Astrocyte (in vitro differentiated cells and primary cell): ENCODE results near the gene CNGB1. TPM values are rescaled to one million over a fixed set of nuclear protein-coding genes. Genes with fewer than 3 reads are reported as not detected.
A peak's percentile ranks its signal among the peaks of the same experiment; 100 is the strongest.

Source experiments
- DNase-seq: peaks from one replicate; pipeline ENCODE4 v3.0.0-alpha.2; 2010; ENCODE audit warnings: low read depth
- FAIRE-seq: peaks from 2 replicates; lab custom pipeline; 2011; peaks lifted over from hg19 to GRCh38; lab: Jason Lieb, UNC
- H2AFZ ChIP-seq: 2 replicates; pipeline ENCODE4 v1.6.0; 2012; ENCODE audit warnings: low read depth, low read length, inconsistent platforms
- H3K27ac ChIP-seq: 2 replicates; pipeline ENCODE4 v1.5.1; 2011; ENCODE audit warnings: low read depth, low read length, inconsistent platforms
- H3K27me3 ChIP-seq: 2 replicates; pipeline ENCODE4 v1.6.0; 2011; ENCODE audit warnings: low read length, inconsistent platforms; ENCODE audit not compliant: insufficient read depth
- H3K36me3 ChIP-seq: 2 replicates; pipeline ENCODE4 v1.5.1; 2011; ENCODE audit warnings: low read length, inconsistent platforms; ENCODE audit not compliant: insufficient read depth
- H3K4me1 ChIP-seq: 2 replicates; pipeline ENCODE4 v1.5.1; 2011; ENCODE audit warnings: low read length, inconsistent platforms; ENCODE audit not compliant: insufficient read depth
- H3K4me2 ChIP-seq: 2 replicates; pipeline ENCODE4 v1.6.0; 2012; ENCODE audit warnings: low read length, inconsistent platforms
- H3K4me3 ChIP-seq: 2 replicates; pipeline ENCODE4 v1.5.1; 2011; ENCODE audit warnings: low read depth, mild to moderate bottlenecking, low read length, inconsistent platforms; ENCODE audit not compliant: insufficient read depth
- H3K79me2 ChIP-seq: 2 replicates; pipeline ENCODE4 v1.6.0; 2012; ENCODE audit warnings: mild to moderate bottlenecking, low read length, inconsistent platforms; ENCODE audit not compliant: insufficient read depth
- H3K9ac ChIP-seq: 2 replicates; pipeline ENCODE4 v1.6.0; 2012; ENCODE audit warnings: mild to moderate bottlenecking, low read length, inconsistent platforms
- H3K9me3 ChIP-seq: 2 replicates; pipeline ENCODE4 v1.5.1; 2012; ENCODE audit warnings: low read depth, mild to moderate bottlenecking, low read length, inconsistent platforms; ENCODE audit not compliant: insufficient read depth
- H4K20me1 ChIP-seq: 2 replicates; pipeline ENCODE4 v1.6.0; 2012; ENCODE audit warnings: low read length, inconsistent platforms; ENCODE audit not compliant: insufficient read depth
- H3K27ac Mint-ChIP-seq: one replicate; pipeline ENCODE4 v1.8.0; 2021; ENCODE audit warnings: mild to moderate bottlenecking, mixed read lengths; ENCODE audit not compliant: unreplicated experiment
- H3K27me3 Mint-ChIP-seq: one replicate; pipeline ENCODE4 v1.8.0; 2021; ENCODE audit warnings: low read depth, mixed read lengths; ENCODE audit not compliant: unreplicated experiment
- H3K36me3 Mint-ChIP-seq: one replicate; pipeline ENCODE4 v1.8.0; 2021; ENCODE audit warnings: low read depth, mixed read lengths; ENCODE audit not compliant: unreplicated experiment
- H3K4me1 Mint-ChIP-seq: one replicate; pipeline ENCODE4 v1.8.0; 2021; ENCODE audit warnings: low read depth, mixed read lengths; ENCODE audit not compliant: unreplicated experiment
- H3K4me3 Mint-ChIP-seq: one replicate; pipeline ENCODE4 v1.8.0; 2021; ENCODE audit warnings: mild to moderate bottlenecking, moderate library complexity, mixed read lengths; ENCODE audit not compliant: unreplicated experiment
- H3K9me3 Mint-ChIP-seq: one replicate; pipeline ENCODE4 v1.8.0; 2021; ENCODE audit warnings: mild to moderate bottlenecking, mixed read lengths; ENCODE audit not compliant: unreplicated experiment
- CTCF ChIP-seq: IDR thresholded peaks from 2 replicates; pipeline ENCODE4 v1.5.1; 2011; ENCODE audit warnings: low read depth, mild to moderate bottlenecking, inconsistent platforms, low read length, moderate library complexity; ENCODE audit not compliant: insufficient read depth
- EZH2 ChIP-seq: IDR thresholded peaks from 2 replicates; pipeline ENCODE4 v1.6.1; 2012; ENCODE audit warnings: mild to moderate bottlenecking, low read length, inconsistent platforms; ENCODE audit not compliant: insufficient read depth
- total RNA-seq: library from RNA; stranded (reverse); gene quantifications from 2 replicates; pipeline ENCODE4 v1.2.1, GENCODE V29; 2021

CNGB1 gene
- total RNA-seq, 1 donor from 2014 or later: not detected

DNA sequence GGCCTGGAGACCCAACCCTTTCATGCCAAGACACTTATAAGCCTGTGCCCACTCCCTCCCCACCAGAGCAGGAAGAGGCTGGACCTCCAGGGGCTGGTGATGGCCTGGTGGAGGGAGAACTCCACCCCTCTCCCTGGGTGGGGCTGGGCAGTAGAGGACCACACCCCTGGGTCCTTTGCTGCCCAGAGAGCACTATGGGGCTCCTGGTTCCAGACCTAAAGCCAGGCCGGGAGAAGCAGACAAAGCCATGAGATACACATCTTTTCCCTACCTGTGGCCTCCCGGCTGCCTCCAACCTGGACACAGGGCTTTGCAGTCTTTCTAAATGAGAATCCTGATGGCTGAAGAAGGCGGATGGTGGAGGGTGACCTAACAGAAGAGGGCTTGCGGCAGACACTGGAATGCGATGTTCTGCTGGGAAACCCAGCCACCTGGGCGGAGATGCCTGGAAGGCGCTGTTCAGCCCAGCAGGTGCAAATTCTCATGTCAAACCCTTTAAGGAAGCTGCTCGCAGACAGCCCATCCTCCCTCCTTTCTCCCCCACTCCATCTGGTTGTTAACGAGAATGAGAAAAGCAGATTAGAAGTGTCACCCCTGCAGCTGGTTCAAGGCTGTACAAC is 124.7 kb downstream of the CNGB1 start:
- no peak for DNase-seq
- H3K36me3 ChIP-seq: no peaks in the 10 kb centered on the region
- peaks cover 9% of the 10 kb centered on the region for H3K4me1 ChIP-seq
- Mint-ChIP-seq H3K4me3 (no peak overlapping the region), H3K27me3 (no peaks in the 10 kb centered on the region), H3K9me3 (no peaks in the 10 kb centered on the region), H3K4me1 (peaks cover 29% of the 10 kb centered on the region), H3K36me3 (no peaks in the 10 kb centered on the region), H3K27ac (peak overlapping the region; percentile 3)
- H3K27me3 ChIP-seq: no peaks in the 10 kb centered on the region
- FAIRE-seq: no peak
- no peak overlapping the region for H3K4me3 ChIP-seq
- no peak overlapping the region for H3K4me2 ChIP-seq
- no peaks in the 10 kb centered on the region for H3K79me2 ChIP-seq
- no peak overlapping the region for H3K27ac ChIP-seq
- no peak overlapping the region for H2AFZ ChIP-seq
- no peak overlapping the region for H3K9ac ChIP-seq
- TF ChIP-seq EZH2 (no peak), CTCF (no peak)
- H3K9me3 ChIP-seq: no peaks in the 10 kb centered on the region
- H4K20me1 ChIP-seq: no peaks in the 10 kb centered on the region

GRCh38 chr16:57845115-57845514 is 125.8 kb downstream of the CNGB1 start:
- FAIRE-seq (no peak), DNase-seq (no peak)
- Mint-ChIP-seq H3K4me1 (peaks cover 29% of the 10 kb centered on the region), H3K36me3 (no peaks in the 10 kb centered on the region), H3K4me3 (no peak overlapping the region), H3K27me3 (no peaks in the 10 kb centered on the region), H3K27ac (peak overlapping the region; percentile 37), H3K9me3 (no peaks in the 10 kb centered on the region)
- Histone ChIP-seq H3K4me3 (no peak overlapping the region), H3K36me3 (no peaks in the 10 kb centered on the region), H3K4me1 (peaks cover 9% of the 10 kb centered on the region), H3K27ac (no peak overlapping the region), H2AFZ (no peak overlapping the region), H3K9ac (no peak overlapping the region), H3K27me3 (no peaks in the 10 kb centered on the region), H3K9me3 (no peaks in the 10 kb centered on the region), H3K79me2 (no peaks in the 10 kb centered on the region), H4K20me1 (no peaks in the 10 kb centered on the region), H3K4me2 (no peak overlapping the region)
- TF ChIP-seq EZH2: no peak
- no peak for TF ChIP-seq CTCF

DNA sequence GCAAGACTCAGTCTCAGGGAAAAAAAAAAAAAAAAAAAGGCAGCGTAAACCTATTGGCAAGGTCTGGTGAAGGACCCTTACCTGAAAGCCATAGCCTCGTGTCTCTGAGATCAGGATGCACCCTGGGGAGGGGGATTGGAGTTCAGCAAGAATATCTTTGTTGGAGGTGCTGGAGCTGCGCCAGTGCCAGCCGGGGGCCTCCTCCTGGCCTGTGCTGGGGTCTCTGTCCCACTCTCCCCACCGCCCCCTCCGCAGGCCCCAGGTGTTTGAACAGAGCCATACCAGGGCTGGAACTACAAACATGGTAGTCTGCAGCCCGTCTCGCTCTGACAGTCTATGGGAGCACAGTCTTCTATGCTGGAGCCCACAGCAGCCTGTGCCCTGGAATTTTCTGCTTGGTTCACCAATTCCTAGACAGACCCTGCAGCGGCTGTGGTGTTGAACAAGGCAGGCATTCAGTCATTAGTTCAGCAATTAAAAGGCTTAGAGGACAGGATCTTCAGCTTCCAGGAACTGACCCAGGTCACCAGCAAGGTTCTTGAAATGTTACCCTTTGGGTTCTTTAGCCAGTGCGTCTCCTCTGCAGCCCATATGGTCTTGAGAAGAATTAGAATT is 126.4 kb downstream of the CNGB1 start:
- Histone ChIP-seq H2AFZ (no peak overlapping the region), H3K4me1 (peaks cover 9% of the 10 kb centered on the region), H3K4me3 (no peak overlapping the region), H4K20me1 (no peaks in the 10 kb centered on the region), H3K4me2 (no peak overlapping the region), H3K9me3 (no peaks in the 10 kb centered on the region), H3K36me3 (no peaks in the 10 kb centered on the region), H3K27me3 (no peaks in the 10 kb centered on the region), H3K27ac (no peak overlapping the region), H3K79me2 (no peaks in the 10 kb centered on the region), H3K9ac (no peak overlapping the region)
- H3K9me3 Mint-ChIP-seq: no peaks in the 10 kb centered on the region
- peak overlapping the region; percentile 34 for H3K27ac Mint-ChIP-seq
- FAIRE-seq (no peak), DNase-seq (no peak)
- H3K36me3 Mint-ChIP-seq: no peaks in the 10 kb centered on the region
- no peaks in the 10 kb centered on the region for H3K27me3 Mint-ChIP-seq
- peaks cover 29% of the 10 kb centered on the region for H3K4me1 Mint-ChIP-seq
- no peak for TF ChIP-seq EZH2
- TF ChIP-seq CTCF: no peak
- H3K4me3 Mint-ChIP-seq: no peak overlapping the region
